ENCODE measurements around the gene MKRN2.
"Not testable (repeated sequence)": the region's sequence is repeated elsewhere in the genome, so short reads cannot be mapped to it uniquely, and the experiment has no call there.

The MKRN2 gene

GRCh38 chr3:12627370-12627769 is 70.5 kb downstream of the MKRN2 start:
- in situ Hi-C loops (cut with HindIII; ENCODE audit: low sequenced_read_pairs): no loop called here

DNA sequence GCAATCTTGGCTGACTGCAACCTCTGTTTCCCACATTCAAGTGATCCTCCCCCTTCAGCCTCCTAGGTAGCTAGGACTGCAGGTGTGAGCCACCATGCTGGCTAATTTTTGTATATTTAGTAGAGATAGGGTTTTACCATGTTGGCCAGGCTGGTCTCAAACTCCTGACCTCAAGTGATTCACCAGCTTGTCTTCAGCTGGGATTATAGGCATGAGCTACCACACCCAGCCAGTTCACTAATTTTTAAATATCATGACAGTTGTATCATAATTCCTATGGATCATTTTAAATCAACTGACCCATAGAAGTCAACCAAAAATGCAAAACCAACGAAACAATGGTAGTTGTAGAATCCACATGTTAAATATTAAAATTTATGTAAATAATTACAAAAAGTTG is 71.9 kb downstream of the MKRN2 start:
- in situ Hi-C loops (cut with HindIII; ENCODE audit: low sequenced_read_pairs): no loop called here

DNA sequence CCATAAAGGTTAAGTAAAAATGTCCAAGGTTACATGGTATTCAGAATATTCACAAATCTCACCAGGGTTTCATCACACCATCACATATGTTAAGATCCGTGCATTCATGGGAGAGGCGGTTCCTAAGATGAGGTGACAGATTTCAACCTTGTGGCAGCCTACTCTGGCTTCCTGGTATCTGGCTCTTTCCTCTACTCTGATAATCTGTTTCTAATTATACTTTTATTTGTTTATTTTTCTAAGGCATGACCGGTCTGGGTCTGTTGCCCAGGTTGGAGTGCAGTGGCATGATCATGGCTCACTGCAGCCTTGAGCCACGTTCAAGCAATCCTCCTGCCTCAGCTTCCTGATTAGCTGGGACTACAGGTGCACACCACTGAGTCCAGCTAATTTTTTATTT is 72.7 kb downstream of the MKRN2 start:
- in situ Hi-C loops (cut with HindIII; ENCODE audit: low sequenced_read_pairs): no loop called here

DNA sequence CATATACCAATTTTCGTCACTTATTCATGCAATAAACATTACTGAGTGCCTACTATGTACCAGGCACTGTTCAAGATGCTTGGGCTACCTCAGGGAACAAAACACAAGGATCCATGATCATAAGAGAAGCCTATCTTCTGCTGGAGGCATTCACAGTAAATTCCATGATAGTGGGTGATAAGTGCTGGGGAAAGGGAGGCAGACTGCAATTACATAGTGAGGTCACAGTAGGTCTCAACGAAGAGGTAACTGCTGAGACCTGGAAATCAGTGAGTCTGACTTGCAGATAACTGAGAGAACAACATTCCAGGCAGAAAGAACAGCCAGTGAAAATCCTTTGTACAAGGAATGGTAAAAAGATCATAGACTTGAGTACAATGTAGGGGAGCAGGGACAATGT is 73.4 kb downstream of the MKRN2 start:
- in situ Hi-C loops (cut with HindIII; ENCODE audit: low sequenced_read_pairs): no loop called here

- in situ Hi-C loops (cut with HindIII; ENCODE audit: low sequenced_read_pairs): not testable (repeated sequence)
Measured at GRCh38 chr3:12630843-12631242, 74.0 kb downstream of the MKRN2 start.

DNA sequence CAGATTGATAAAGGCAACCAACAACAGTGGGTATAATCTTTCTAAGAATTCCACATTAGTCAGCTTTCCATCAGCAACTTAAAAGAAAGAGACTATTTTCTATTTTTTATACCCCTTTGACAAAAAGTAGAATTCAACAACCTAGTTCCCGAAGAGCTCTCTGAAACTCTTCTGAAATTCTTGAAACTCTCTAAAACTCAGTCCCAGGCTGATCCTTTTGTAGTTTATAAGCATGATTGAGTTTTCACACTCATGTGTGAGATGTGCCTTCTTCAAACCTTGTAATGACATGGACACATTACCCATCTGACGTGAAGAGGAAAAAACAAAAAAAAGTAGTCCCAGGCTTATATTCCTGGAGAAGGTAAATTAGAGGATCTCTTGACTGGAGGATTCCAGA is 75.6 kb downstream of the MKRN2 start:
- in situ Hi-C loops (cut with HindIII; ENCODE audit: low sequenced_read_pairs): no loop called here

- in situ Hi-C loops (cut with HindIII; ENCODE audit: low sequenced_read_pairs): no loop called here
Measured at GRCh38 chr3:12633108-12633507, 76.2 kb downstream of the MKRN2 start.

Measured in endothelial cell of hepatic sinusoid (primary cell).